ENCODE data around the gene SLIT3.

SLIT3 gene

GRCh38 chr5:168693297-168693696, 607.6 kb downstream of the SLIT3 start:
- CTCF ChIA-PET = no interaction called here
- no peak for DNase-seq (ENCODE audit: extremely low spot score)
- POLR2A ChIA-PET = no interaction called here

GRCh38 chr5:168691891-168692290, 609.0 kb downstream of the SLIT3 start:
- ChIA-PET CTCF (interaction anchor here (1.0 to 1.5 kb wide), 2 partner anchors 9 to 14 kb away, joined by 4 read pairs; no protein-coding TSS in a partner anchor), POLR2A (no interaction called here)
- DNase-seq (ENCODE audit: extremely low spot score) = no peak
- TF ChIP-seq FOXM1 (IDR thresholded peaks at IDR 0.05; ENCODE audit: borderline replicate concordance) = no peak
- no peak for TF ChIP-seq CTBP1 (IDR thresholded peaks at IDR 0.05; ENCODE audit: borderline replicate concordance)
- no peak for TF ChIP-seq ZNF384 (IDR thresholded peaks at IDR 0.05)
- TF ChIP-seq PKNOX1 (IDR thresholded peaks at IDR 0.05) = no peak
- no peak for TF ChIP-seq SP1 (IDR thresholded peaks at IDR 0.05)

More at GRCh38 chr5:168693297-168693696, 607.6 kb downstream of the SLIT3 start:
- TF ChIP-seq CTBP1 (IDR thresholded peaks at IDR 0.05; ENCODE audit: borderline replicate concordance) (no peak), SP1 (IDR thresholded peaks at IDR 0.05) (no peak), ELF4 (IDR thresholded peaks at IDR 0.05) (no peak), HDGF (IDR thresholded peaks at IDR 0.05; ENCODE audit: borderline replicate concordance) (no peak), ARNT (IDR thresholded peaks at IDR 0.05) (no peak), TARDBP (IDR thresholded peaks at IDR 0.05) (no peak), FOXA1 (IDR thresholded peaks at IDR 0.05) (no peak), FOXK2 (IDR thresholded peaks at IDR 0.05) (no peak), NFRKB (IDR thresholded peaks at IDR 0.05) (no peak), ZNF384 (IDR thresholded peaks at IDR 0.05) (no peak), FOXM1 (IDR thresholded peaks at IDR 0.05; ENCODE audit: borderline replicate concordance) (no peak), SUZ12 (IDR thresholded peaks at IDR 0.05) (no peak), L3MBTL2 (conservative IDR thresholded peaks at IDR 0.05) (no peak), PKNOX1 (IDR thresholded peaks at IDR 0.05) (no peak), LEF1 (IDR thresholded peaks at IDR 0.05; ENCODE audit: borderline replicate concordance) (no peak)

- ChIA-PET POLR2A (no interaction called here), CTCF (interaction anchor here (0.6 to 1.1 kb wide), 2 partner anchors 9 to 27 kb away, joined by 3 read pairs; no protein-coding TSS in a partner anchor)
- TF ChIP-seq FOXA1 (IDR thresholded peaks at IDR 0.05) = no peak
- TF ChIP-seq LEF1 (IDR thresholded peaks at IDR 0.05; ENCODE audit: borderline replicate concordance) = no peak
- no peak for TF ChIP-seq L3MBTL2 (conservative IDR thresholded peaks at IDR 0.05)
- TF ChIP-seq PKNOX1 (IDR thresholded peaks at IDR 0.05) = no peak
- no peak for TF ChIP-seq ELF4 (IDR thresholded peaks at IDR 0.05)
- TF ChIP-seq HDGF (IDR thresholded peaks at IDR 0.05; ENCODE audit: borderline replicate concordance) = no peak
- no peak for TF ChIP-seq CTBP1 (IDR thresholded peaks at IDR 0.05; ENCODE audit: borderline replicate concordance)
- no peak for TF ChIP-seq ARNT (IDR thresholded peaks at IDR 0.05)
- no peak for TF ChIP-seq NFRKB (IDR thresholded peaks at IDR 0.05)
- TF ChIP-seq SUZ12 (IDR thresholded peaks at IDR 0.05) = no peak
- no peak for TF ChIP-seq FOXM1 (IDR thresholded peaks at IDR 0.05; ENCODE audit: borderline replicate concordance)
- no peak for TF ChIP-seq TARDBP (IDR thresholded peaks at IDR 0.05)
- TF ChIP-seq BHLHE40 (IDR thresholded peaks at IDR 0.05; ENCODE audit: borderline replicate concordance) = no peak
- TF ChIP-seq ZNF384 (IDR thresholded peaks at IDR 0.05) = no peak
- DNase-seq (ENCODE audit: extremely low spot score) = no peak
Measured at GRCh38 chr5:168689260-168689659, 611.7 kb downstream of the SLIT3 start.

GRCh38 chr5:168686837-168687236, 614.1 kb downstream of the SLIT3 start:
- no peak for DNase-seq (ENCODE audit: extremely low spot score)
- POLR2A ChIA-PET = no interaction called here
- CTCF ChIA-PET = no interaction called here
- TF ChIP-seq L3MBTL2 (conservative IDR thresholded peaks at IDR 0.05) = no peak
- TF ChIP-seq NFRKB (IDR thresholded peaks at IDR 0.05) = no peak
- no peak for TF ChIP-seq HDGF (IDR thresholded peaks at IDR 0.05; ENCODE audit: borderline replicate concordance)

GRCh38 chr5:168685566-168685965, 615.4 kb downstream of the SLIT3 start:
- ChIA-PET CTCF (no interaction called here), POLR2A (no interaction called here)
- TF ChIP-seq HDGF (IDR thresholded peaks at IDR 0.05; ENCODE audit: borderline replicate concordance) = no peak
- no peak for DNase-seq (ENCODE audit: extremely low spot score)

- no peak for TF ChIP-seq TARDBP (IDR thresholded peaks at IDR 0.05)
- TF ChIP-seq ELF4 (IDR thresholded peaks at IDR 0.05) = no peak
- no peak for TF ChIP-seq SUZ12 (IDR thresholded peaks at IDR 0.05)
- TF ChIP-seq FOXA1 (IDR thresholded peaks at IDR 0.05) = no peak
- no peak for TF ChIP-seq SP1 (IDR thresholded peaks at IDR 0.05)
- TF ChIP-seq BHLHE40 (IDR thresholded peaks at IDR 0.05; ENCODE audit: borderline replicate concordance) = no peak
- no peak for TF ChIP-seq PKNOX1 (IDR thresholded peaks at IDR 0.05)
- TF ChIP-seq L3MBTL2 (conservative IDR thresholded peaks at IDR 0.05) = no peak
- no peak for TF ChIP-seq LEF1 (IDR thresholded peaks at IDR 0.05; ENCODE audit: borderline replicate concordance)
- TF ChIP-seq HDGF (IDR thresholded peaks at IDR 0.05; ENCODE audit: borderline replicate concordance) = no peak
- no peak for TF ChIP-seq CTBP1 (IDR thresholded peaks at IDR 0.05; ENCODE audit: borderline replicate concordance)
- no peak for TF ChIP-seq FOXK2 (IDR thresholded peaks at IDR 0.05)
- TF ChIP-seq FOXM1 (IDR thresholded peaks at IDR 0.05; ENCODE audit: borderline replicate concordance) = no peak
- TF ChIP-seq ARNT (IDR thresholded peaks at IDR 0.05) = no peak
- no peak for TF ChIP-seq ZNF384 (IDR thresholded peaks at IDR 0.05)
- TF ChIP-seq NFRKB (IDR thresholded peaks at IDR 0.05) = no peak
- DNase-seq (ENCODE audit: extremely low spot score) = no peak
- POLR2A ChIA-PET = no interaction called here
- CTCF ChIA-PET = no interaction called here
Measured at GRCh38 chr5:168683927-168684295, 617.0 kb downstream of the SLIT3 start.
